NCI-H446 (cell line): ENCODE data around the gene MTUS2.

Experiments
- DNase-seq, 2 experiments: peaks; one replicate each; lab custom pipeline; 2025; lab: John Stamatoyannopoulos, UW

MTUS2 gene

DNA sequence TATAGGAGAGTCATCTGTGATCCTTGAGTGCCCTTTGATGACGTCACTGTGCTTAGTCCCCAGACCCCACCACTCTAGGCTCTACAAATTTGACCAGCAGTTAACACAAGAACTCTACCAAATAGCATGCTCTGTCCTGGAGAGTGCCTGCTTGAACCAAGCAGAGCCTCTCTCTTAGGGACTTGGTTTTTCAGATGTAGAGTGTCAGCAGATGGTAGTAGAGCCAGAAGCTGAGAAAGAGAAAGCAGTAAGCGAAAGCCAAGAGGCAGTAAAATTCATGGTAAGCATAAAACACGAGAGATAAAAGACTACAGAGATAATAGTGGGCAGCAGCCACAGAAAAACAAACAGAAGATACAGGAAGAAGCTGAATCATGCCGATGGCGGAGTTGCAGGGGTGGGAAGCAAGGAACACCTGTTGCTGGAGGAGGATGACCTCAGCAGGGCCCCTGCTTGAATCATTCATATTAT is 582.1 kb downstream of the MTUS2 start:
- DNase-seq, result no peak

- DNase-seq, result no peak
Measured at GRCh38 chr13:29405401-29405800, 585.3 kb downstream of the MTUS2 start.

GRCh38 chr13:29411481-29411880 is 591.3 kb downstream of the MTUS2 start:
- DNase-seq, result no peak

GRCh38 chr13:29418026-29418425 is 597.9 kb downstream of the MTUS2 start:
- DNase-seq, result no peak

- no peak for DNase-seq
Measured at GRCh38 chr13:29421118-29421517, 601.0 kb downstream of the MTUS2 start.

DNA sequence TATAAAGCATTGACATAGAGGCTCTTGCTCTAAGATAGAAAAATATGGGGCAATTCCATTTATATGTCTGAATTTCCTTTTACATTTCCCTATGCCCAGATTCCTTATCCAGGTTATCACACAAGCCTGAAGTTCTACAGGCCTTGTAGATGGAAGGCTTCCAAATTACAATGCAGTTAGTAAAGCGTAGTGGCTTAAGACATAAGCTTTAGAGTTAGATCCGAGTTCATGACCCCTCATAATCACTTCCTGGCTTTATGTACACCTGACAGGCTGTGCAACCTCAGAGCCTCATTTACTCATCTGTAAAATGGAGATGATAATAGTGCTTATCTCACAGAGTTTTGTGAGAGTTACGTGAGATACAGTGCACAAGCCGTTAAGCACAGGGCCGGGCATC is 601.9 kb downstream of the MTUS2 start:
- DNase-seq, result no peak

DNA sequence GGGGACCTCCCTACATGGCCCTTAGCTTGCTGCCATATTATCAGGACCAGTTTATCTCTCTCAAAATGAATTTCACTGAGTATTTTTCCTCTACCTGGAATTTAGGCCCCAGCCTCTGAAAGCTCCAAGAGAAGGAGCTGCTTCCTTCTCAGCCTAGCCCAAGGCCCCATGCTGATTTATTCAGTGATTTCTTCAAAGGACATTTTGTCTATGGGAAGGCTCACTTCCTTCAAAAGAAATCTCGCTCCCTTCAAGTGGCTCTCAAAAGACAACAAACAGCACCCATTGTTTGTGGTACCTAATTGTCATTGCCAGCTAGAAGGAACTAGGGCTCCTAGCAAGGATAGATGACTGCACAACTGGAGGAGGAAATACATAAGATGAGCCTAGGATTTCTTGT is 602.9 kb downstream of the MTUS2 start:
- DNase-seq, result no peak

DNA sequence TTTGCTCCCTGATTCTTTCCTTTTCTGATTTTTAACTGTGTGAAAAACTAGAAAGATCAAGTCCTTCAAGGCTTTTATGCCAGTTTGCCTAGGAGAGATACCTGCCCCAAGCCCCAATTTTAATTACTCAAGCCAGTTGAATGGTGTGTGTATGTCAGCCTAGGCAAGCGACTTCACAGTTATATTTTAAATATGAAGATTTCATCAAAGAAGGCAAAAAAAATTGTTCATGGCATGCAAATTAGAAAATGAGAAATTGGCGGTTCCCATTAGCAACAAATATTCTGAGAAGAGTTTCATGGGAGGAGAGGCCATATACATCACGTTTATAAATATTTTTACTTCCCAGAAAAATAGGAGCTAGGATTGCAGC is 607.8 kb downstream of the MTUS2 start:
- DNase-seq, result no peak

DNA sequence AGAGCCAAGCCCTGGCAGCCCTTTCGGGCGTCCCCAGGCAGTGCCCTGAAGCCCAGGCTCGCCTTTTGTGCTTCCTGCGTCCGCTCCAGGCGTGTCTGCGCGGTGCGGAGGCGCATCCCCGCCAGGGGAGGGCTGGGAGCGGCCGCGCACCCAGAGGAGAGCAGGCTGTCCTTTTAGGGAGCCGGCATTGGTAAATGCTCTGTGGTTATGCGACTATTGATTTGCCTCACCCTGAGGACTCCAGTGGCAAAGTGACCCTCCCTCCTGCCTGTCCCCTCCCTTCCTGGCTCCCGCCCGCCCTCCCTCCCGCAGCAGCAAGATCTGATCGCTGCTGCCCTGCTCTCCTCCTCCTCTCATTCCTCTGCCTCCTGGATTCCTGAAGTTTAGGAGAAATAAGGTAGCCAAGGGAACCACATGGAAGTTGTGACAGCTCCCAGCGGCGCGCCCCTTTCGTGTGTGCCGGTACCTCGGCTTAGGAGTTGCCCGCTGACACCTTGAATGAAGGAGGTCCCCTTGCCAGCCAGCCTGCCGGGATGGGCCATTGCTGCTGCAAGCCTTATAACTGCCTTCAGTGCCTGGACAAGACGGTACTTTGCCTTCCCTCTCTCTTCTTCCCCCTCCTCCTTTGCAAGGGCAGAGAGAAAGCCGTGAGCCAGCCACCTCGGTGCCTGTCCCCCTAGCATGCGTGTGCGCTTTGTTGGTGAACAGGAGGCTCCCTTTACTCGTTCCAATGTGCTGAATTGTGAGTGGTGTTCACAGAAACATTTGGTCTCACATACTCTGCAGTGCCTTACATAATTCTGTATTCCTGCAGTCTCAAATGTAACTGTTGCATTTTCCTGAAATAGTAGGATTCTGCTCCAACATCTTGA is 608.4 kb downstream of the MTUS2 start:
- DNase-seq, result no peak

- no peak for DNase-seq
Measured at GRCh38 chr13:29429286-29429900, 609.3 kb downstream of the MTUS2 start.

DNA sequence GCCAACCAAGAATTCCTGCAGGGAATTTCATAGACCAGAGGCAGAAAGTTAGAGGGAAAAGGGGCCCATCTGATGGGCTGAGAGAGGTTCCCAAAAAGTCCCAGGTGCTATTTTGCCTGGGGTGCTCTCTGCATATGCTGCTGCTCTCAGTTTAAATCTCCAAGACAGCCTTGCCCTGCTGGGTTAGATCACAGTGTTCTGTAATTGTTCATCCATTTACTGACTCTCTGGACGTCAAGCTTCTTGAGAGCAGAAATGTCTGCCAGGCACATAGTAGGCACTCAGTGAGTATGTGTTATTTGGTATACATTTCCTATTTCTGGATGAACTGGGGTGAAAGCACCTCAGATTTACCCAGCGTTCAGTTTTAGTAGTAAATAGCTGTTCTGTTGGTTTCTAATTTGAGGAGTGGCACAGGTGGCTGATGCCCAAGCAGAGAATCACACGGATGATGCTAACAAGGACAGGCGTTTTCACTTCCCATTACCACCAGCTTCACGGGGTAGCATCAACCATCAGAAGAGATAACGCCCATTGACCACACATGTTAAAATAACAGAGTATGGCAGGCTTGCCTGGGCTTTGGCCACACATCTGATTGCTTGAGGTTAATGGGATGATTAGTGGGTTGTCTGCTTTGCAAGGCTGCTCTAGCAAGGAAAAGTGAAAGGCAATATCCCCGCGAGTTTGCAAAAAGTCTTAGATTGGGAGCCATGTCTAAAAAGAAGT is 614.2 kb downstream of the MTUS2 start:
- no peak for DNase-seq

GRCh38 chr13:29435125-29435911 is 615.2 kb downstream of the MTUS2 start:
- no peak for DNase-seq

DNA sequence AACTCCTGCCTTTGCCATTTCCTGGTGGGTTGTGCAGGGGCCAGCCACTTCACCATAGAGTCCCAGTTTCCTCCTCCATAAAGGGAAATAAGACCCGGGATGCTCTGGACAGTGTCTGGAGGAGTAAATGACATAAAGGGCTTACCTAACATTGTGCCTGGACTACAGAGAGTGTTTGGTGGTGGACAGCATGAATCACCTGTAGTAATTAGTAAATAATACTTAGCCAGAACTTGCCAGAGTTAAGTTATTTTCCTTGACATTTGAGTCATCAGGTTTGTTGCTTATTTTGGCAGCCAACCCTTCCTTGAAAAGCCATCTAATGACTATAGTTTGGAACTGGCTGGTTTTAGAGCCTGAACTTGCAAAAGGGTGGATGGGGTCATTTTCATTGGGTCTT is 616.2 kb downstream of the MTUS2 start:
- no peak for DNase-seq

GRCh38 chr13:29436721-29437280 is 616.7 kb downstream of the MTUS2 start:
- DNase-seq, result no peak

GRCh38 chr13:29438769-29439168 is 618.6 kb downstream of the MTUS2 start:
- DNase-seq, result no peak

DNA sequence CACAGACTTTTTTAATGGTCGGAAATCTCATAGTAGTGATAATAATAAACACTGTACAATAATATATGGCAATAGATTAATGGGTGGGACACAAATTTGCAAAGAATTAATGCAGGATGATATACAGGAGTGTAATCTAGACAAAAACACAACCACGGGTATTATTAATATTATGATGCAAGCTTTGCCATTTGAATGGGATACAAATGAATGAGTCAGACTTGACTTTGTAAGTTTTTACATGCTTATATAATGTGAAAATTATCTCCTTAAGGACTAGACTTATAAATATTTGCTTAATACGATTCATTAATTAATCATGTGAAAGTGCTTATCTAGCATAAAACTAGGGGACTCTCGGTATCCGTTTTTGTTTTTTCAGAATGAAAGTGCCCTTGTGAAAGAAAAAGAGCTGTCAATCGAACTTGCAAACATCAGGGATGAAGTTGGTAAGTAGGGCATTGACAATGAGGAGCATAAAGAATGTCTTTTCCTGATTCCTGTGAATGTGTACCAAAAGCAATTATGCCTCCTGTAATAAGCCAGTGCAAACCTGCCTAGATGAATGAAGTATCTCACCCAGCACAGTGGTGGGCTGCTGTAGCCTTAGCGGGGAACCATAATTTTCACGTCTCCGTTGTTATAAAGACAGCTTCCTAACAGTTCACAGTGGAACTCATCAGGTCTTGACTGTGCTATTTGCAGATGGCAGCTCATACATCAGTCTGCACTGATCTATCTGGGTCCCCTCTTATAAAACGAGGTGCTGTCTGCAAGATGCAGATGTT is 619.7 kb downstream of the MTUS2 start:
- DNase-seq, result no peak

GRCh38 chr13:29441306-29441705 is 621.2 kb downstream of the MTUS2 start:
- DNase-seq, result no peak

DNA sequence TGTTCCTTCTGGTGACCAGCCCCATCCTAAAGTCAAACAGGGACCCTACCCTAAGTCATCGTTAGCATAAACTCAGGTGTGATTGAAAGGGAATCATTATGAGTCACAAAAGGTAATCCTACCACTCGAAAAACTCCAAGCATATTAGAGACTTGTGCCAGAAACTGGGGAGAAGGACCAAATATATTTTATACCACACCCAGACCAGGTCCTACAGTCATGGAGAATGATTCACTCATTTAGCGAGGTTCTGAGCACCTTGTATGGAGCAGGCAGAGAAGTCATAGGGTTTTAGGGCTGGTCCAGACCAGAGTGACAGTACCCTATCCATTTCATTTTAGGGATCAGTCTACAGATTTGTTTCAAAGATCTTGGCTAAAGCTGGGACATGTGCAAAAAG is 625.9 kb downstream of the MTUS2 start:
- DNase-seq, result no peak

GRCh38 chr13:29448174-29448573 is 628.0 kb downstream of the MTUS2 start:
- no peak for DNase-seq

DNA sequence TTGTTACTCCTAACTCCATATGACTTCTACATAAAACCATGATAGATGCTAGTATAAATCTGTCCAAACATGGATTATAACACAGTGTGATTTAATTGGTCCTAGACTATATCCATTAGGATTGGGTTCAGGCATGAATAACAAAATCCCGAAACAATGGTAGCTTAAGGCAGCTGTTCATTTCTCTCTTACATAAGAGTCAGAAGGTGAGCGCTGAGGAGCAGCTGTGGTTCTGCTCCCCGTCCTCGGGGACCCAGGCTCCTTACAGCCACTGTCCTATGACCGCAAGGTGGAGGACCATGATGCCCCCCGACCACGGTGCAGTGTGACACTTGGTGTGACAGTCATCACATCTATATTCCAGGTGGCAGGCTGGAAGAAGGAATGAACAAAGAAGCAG is 629.6 kb downstream of the MTUS2 start:
- DNase-seq, result no peak

DNA sequence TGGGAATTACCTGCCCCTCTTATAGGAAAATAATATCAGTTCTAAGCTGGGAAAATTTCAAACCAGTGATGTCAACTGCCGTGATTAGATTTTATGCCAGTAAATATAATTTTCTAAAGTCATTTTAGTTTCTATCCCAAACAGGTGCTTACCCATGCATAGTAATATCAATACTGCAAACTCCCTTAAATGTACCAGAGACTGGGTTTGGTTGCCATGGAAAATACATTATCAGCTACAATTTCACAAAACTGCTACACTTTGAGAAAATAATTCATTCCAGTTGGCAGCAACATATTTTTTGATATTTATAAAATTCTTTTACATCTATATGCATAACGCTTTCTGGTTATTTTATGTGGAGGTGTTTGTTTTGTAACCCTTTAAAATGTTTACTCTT is 631.8 kb downstream of the MTUS2 start:
- DNase-seq, result no peak
